Lower leg skin (tissue), 4 donors: ENCODE measurements around the gene NWD2. TPM values are rescaled to one million over a fixed set of nuclear protein-coding genes. Genes with fewer than 3 reads are reported as not detected.

Source experiments
- DNase-seq, 2 donors: peaks; one replicate each; pipeline ENCODE4 v3.0.0-alpha.2; 2019; ENCODE audit warnings: low spot score in 2 of 2
- H3K4me3 ChIP-seq: fragments of 200-600 bp; sonication (generic); 2 replicates; pipeline ENCODE4 v1.5.1; 2017; ENCODE audit warnings: mild to moderate bottlenecking, low read depth; ENCODE audit not compliant: poor library complexity, severe bottlenecking
- CTCF ChIP-seq, 3 donors: fragments of 450-650 bp; IDR thresholded peaks; one replicate each; pipeline ENCODE4 v1.5.1; 2016; ENCODE audit warnings: antibody characterized with exemption in 3 of 3, mild to moderate bottlenecking in 3 of 3, moderate library complexity in 2 of 3
- POLR2A ChIP-seq, 2 donors: fragments of 450-650 bp; IDR thresholded peaks; one replicate each; pipeline ENCODE4 v1.6.1; 2016 to 2017; ENCODE audit warnings: antibody characterized with exemption in 2 of 2, mild to moderate bottlenecking in 1 of 2, moderate library complexity in 1 of 2
- WGBS, 2 donors: methylation state at CpG; one replicate each; pipeline ENCODE4 v1.1.5; 2018; 5-methylcytosine and 5-hydroxymethylcytosine counted together
- intact Hi-C: fragments of 100-400 bp; cut with DNase I; formaldehyde crosslinking; loops from one replicate; pipeline ENCODE4 v1.15.0; 2023; ENCODE audit warnings: low total_unique reads
- total RNA-seq, 4 donors: library from RNA; depleted of rRNA; stranded (reverse); fragments of >200 nt; gene quantifications; one replicate each; pipeline ENCODE4 v1.1.0, GENCODE V29; 2016

Gene NWD2
- total RNA-seq, 4 donors from 2014 or later, result 0.72 to 2.8 (median 0.97) TPM

GRCh38 chr4:37236165-37236564 lies 8.4 kb upstream of the NWD2 start:
- WGBS, 2 donors, result 49 to 64% methylated on average over 2 of the region's 2 CpGs
- intact Hi-C loops, result no loop called here
- H3K4me3 ChIP-seq, result no peak overlapping the region
- no peak for TF ChIP-seq CTCF (IDR thresholded peaks at IDR 0.05)
- no peak for TF ChIP-seq POLR2A (IDR thresholded peaks at IDR 0.05)
- DNase-seq, result no peak

- H3K4me3 ChIP-seq, result no peak overlapping the region
- TF ChIP-seq POLR2A (IDR thresholded peaks at IDR 0.05) (no peak), CTCF (IDR thresholded peaks at IDR 0.05) (no peak)
- intact Hi-C loops, result no loop called here
- no peak for DNase-seq
Measured at GRCh38 chr4:37241647-37242046, 2.9 kb upstream of the NWD2 start.

GRCh38 chr4:37243051-37243450 lies 1.5 kb upstream of the NWD2 start:
- H3K4me3 ChIP-seq, result no peak overlapping the region
- intact Hi-C loops, result no loop called here
- DNase-seq, result no peak
- WGBS, 2 donors, result 23 to 31% methylated on average over 5 of the region's 5 CpGs
- no peak for TF ChIP-seq POLR2A (IDR thresholded peaks at IDR 0.05)
- no peak for TF ChIP-seq CTCF (IDR thresholded peaks at IDR 0.05)

- no peak overlapping the region for H3K4me3 ChIP-seq
- intact Hi-C loops, result no loop called here
- DNase-seq, result no peak
- no peak for TF ChIP-seq POLR2A (IDR thresholded peaks at IDR 0.05)
- TF ChIP-seq CTCF (IDR thresholded peaks at IDR 0.05), result no peak
- 2 to 3% methylated on average over 53 to 67 of the region's 70 CpGs for WGBS, 2 donors
Measured at GRCh38 chr4:37243722-37244582, 591 bp upstream of the NWD2 start.

GRCh38 chr4:37245391-37245954 lies 930 bp downstream of the NWD2 start:
- no peak for TF ChIP-seq POLR2A (IDR thresholded peaks at IDR 0.05)
- no peak for TF ChIP-seq CTCF (IDR thresholded peaks at IDR 0.05)
- DNase-seq, result no peak
- intact Hi-C loops, result no loop called here
- no peak overlapping the region for H3K4me3 ChIP-seq
- 10 to 12% methylated on average over 23 of the region's 23 CpGs for WGBS, 2 donors
